ENCODE measurements around the gene FRMD4A. TPM values are rescaled to one million over a fixed set of nuclear protein-coding genes. Genes with fewer than 3 reads are reported as not detected.

Gene FRMD4A
- total RNA-seq, 1 experiment from 2014 or later = 18.3 TPM

DNA sequence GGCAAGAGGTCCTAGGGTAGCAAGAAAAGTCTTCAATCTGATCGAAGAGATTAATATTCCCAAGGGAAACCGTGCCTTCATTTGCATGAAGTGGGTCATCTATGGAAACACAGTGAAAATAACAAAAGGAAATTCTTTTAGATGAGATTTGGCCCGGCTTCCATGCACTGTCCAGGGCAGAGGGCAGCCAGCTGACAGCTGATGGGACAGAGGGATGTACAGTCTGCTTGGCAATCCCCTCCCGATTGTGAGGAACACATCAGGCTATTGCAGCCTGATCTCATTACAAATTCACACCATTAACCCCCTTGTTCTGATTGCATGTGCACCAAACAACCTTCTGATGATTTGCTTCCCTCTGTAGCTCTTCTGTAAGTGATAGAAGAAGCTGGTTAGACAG lies 105.3 kb downstream of the FRMD4A start:
- H4K20me1 ChIP-seq (ENCODE audit: insufficient read depth) = no peaks in the 10 kb centered on the region
- H3K9me2 ChIP-seq (ENCODE audit: insufficient read depth) = no peaks in the 10 kb centered on the region
- POLR2A ChIA-PET (ENCODE audit: unreplicated experiment) = interaction anchor here (0.5 kb wide), 1 partner anchor 39 kb away, joined by 3 read pairs; no protein-coding TSS in a partner anchor
- CTCF ChIA-PET = no interaction called here
- H3K79me2 ChIP-seq (ENCODE audit: low read depth) = no peaks in the 10 kb centered on the region
- peaks cover 53% of the 10 kb centered on the region for H3K27me3 ChIP-seq (ENCODE audit: insufficient read depth, low read depth)
- H3K4me1 ChIP-seq (replicated peaks; ENCODE audit: insufficient read depth) = no peaks in the 10 kb centered on the region
- DNase-seq = no peak
- H2AFZ ChIP-seq = no peak overlapping the region
- H3K4me3 ChIP-seq = no peak overlapping the region
- no TSS peak for BruUV-seq (replicated peaks)
- intact Hi-C loops (cut with micrococcal nuclease; ENCODE audit: unreplicated experiment) = no loop called here
- H3K4me2 ChIP-seq = no peak overlapping the region
- TF ChIP-seq, protein P1, sequence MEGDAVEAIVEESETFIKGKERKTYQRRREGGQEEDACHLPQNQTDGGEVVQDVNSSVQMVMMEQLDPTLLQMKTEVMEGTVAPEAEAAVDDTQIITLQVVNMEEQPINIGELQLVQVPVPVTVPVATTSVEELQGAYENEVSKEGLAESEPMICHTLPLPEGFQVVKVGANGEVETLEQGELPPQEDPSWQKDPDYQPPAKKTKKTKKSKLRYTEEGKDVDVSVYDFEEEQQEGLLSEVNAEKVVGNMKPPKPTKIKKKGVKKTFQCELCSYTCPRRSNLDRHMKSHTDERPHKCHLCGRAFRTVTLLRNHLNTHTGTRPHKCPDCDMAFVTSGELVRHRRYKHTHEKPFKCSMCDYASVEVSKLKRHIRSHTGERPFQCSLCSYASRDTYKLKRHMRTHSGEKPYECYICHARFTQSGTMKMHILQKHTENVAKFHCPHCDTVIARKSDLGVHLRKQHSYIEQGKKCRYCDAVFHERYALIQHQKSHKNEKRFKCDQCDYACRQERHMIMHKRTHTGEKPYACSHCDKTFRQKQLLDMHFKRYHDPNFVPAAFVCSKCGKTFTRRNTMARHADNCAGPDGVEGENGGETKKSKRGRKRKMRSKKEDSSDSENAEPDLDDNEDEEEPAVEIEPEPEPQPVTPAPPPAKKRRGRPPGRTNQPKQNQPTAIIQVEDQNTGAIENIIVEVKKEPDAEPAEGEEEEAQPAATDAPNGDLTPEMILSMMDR (conservative IDR thresholded peaks at IDR 0.05) = no peak
- TF ChIP-seq EZH2 (IDR thresholded peaks at IDR 0.05; ENCODE audit: low read depth) = no peak
- no peaks in the 10 kb centered on the region for H3K9me3 ChIP-seq (ENCODE audit: insufficient read depth, low read depth)
- no peaks in the 10 kb centered on the region for H3K36me3 ChIP-seq (ENCODE audit: low read depth)
- no peak overlapping the region for H3K27ac ChIP-seq
- H3F3A ChIP-seq (ENCODE audit: insufficient read depth, low read depth) = no peaks in the 10 kb centered on the region

DNA sequence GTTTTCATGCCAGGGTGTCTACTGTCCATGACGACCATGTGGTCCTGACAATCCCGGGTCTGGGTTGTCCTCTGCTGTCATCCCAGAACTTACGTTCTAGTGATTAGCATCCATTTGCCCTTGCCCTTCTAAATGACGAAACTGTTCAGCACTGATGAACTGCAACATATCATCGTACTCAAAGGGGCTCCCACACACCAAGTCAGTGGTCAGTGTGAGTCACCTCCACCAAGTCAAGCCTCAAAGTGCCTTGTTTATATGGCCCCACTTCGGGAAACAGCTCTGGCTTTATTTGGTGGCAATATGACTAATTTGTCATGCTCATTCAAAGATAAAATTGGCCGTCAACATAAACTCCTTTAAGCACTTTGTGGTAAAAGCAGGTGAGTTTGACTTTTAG lies 110.7 kb downstream of the FRMD4A start:
- H3K9me3 ChIP-seq (ENCODE audit: insufficient read depth, low read depth) = no peaks in the 10 kb centered on the region; the same call in 1 of the 2 replicates
- no peak for DNase-seq
- H3K79me2 ChIP-seq (ENCODE audit: low read depth) = no peaks in the 10 kb centered on the region
- H3K27me3 ChIP-seq (ENCODE audit: insufficient read depth, low read depth) = peaks cover 65% of the 10 kb centered on the region
- no TSS peak for BruUV-seq (replicated peaks)
- POLR2A ChIA-PET (ENCODE audit: unreplicated experiment) = no interaction called here
- no peaks in the 10 kb centered on the region for H3K4me1 ChIP-seq (replicated peaks; ENCODE audit: insufficient read depth)
- no peaks in the 10 kb centered on the region for H3K36me3 ChIP-seq (ENCODE audit: low read depth)
- no peak overlapping the region for H3K4me2 ChIP-seq
- H4K20me1 ChIP-seq (ENCODE audit: insufficient read depth) = no peaks in the 10 kb centered on the region
- no peak for TF ChIP-seq EZH2 (IDR thresholded peaks at IDR 0.05; ENCODE audit: low read depth)
- TF ChIP-seq, protein P1 (conservative IDR thresholded peaks at IDR 0.05) = no peak
- intact Hi-C loops (cut with micrococcal nuclease; ENCODE audit: unreplicated experiment) = no loop called here
- H3K27ac ChIP-seq = no peak overlapping the region
- H3K4me3 ChIP-seq = no peak overlapping the region
- no peaks in the 10 kb centered on the region for H3K9me2 ChIP-seq (ENCODE audit: insufficient read depth)
- CTCF ChIA-PET = no interaction called here
- no peak overlapping the region for H2AFZ ChIP-seq
- no peaks in the 10 kb centered on the region for H3F3A ChIP-seq (ENCODE audit: insufficient read depth, low read depth)

DNA sequence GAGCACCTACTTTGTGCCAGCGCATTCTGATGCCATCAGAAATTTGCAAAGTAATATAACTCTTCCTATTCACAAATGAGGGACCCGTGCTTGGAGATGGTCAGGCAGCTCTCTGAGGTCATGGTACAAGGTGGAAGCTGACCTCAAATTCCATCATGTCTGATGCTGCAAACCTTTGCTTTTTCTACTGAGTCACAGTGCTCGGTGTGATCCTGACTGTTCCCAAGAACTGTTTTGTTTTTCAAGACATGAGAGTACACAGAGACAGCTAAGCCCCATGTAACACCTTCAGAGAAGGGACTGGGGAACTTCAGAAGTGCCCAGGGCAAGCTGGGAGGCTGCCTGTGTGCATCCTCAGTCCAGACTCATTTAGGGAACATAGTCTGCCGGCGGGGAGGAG lies 111.3 kb downstream of the FRMD4A start:
- H3K4me1 ChIP-seq (replicated peaks; ENCODE audit: insufficient read depth) = no peaks in the 10 kb centered on the region
- no peaks in the 10 kb centered on the region for H3K9me2 ChIP-seq (ENCODE audit: insufficient read depth)
- POLR2A ChIA-PET (ENCODE audit: unreplicated experiment) = no interaction called here
- H3K79me2 ChIP-seq (ENCODE audit: low read depth) = no peaks in the 10 kb centered on the region
- H3K4me2 ChIP-seq = no peak overlapping the region
- H3K9me3 ChIP-seq (ENCODE audit: insufficient read depth, low read depth) = no peaks in the 10 kb centered on the region; the same call in 1 of the 2 replicates
- CTCF ChIA-PET = no interaction called here
- DNase-seq = no peak
- H3F3A ChIP-seq (ENCODE audit: insufficient read depth, low read depth) = no peaks in the 10 kb centered on the region
- BruUV-seq (replicated peaks) = no TSS peak
- H3K4me3 ChIP-seq = no peak overlapping the region
- TF ChIP-seq EZH2 (IDR thresholded peaks at IDR 0.05; ENCODE audit: low read depth) = no peak
- TF ChIP-seq, protein P1 (conservative IDR thresholded peaks at IDR 0.05) = no peak
- no peak overlapping the region for H3K27ac ChIP-seq
- H2AFZ ChIP-seq = no peak overlapping the region
- H3K27me3 ChIP-seq (ENCODE audit: insufficient read depth, low read depth) = peaks cover 64% of the 10 kb centered on the region
- H3K36me3 ChIP-seq (ENCODE audit: low read depth) = no peaks in the 10 kb centered on the region
- intact Hi-C loops (cut with micrococcal nuclease; ENCODE audit: unreplicated experiment) = no loop called here
- no peaks in the 10 kb centered on the region for H4K20me1 ChIP-seq (ENCODE audit: insufficient read depth)
